IMR-90 (cell line): Measurements from ENCODE around the gene KCNK7. TPM values are rescaled to one million over a fixed set of nuclear protein-coding genes. Genes with fewer than 3 reads are reported as not detected.
A peak's percentile ranks its signal among the peaks of the same experiment; 100 is the strongest.

Experiments
- ATAC-seq: fragments of 200-7000 bp; cut with Tn5 transposase; 2 replicates; pipeline ENCODE4 v1.9.1; 2020; ENCODE audit warnings: low read depth, mild to moderate bottlenecking, moderate library complexity
- BruUV-seq: library from RNA; stranded (reverse); fragments of 400-500 nt; replicated peaks from 2 replicates; lab custom pipeline; 2021; lab: Mats Ljungman, UMichigan
- CTCF ChIA-PET: fragments of 300-600 bp; formaldehyde crosslinking; extraction: SDS; loops from one replicate; lab custom pipeline; 2021; ENCODE audit warnings: antibody characterized with exemption; lab: Yijun Ruan, JAX
- POLR2A ChIA-PET: fragments of 300-600 bp; sonication (Branson Sonifier 250); formaldehyde crosslinking; loops from one replicate; lab custom pipeline; 2022; ENCODE audit warnings: antibody characterized with exemption; ENCODE audit not compliant: unreplicated experiment; lab: Charles Lee
- DNase-seq: peaks from one replicate; pipeline ENCODE4 v3.0.0; 2013
- H2AFZ ChIP-seq: replicated peaks from 2 replicates; pipeline ENCODE3; 2013; ENCODE audit warnings: low read length, mild to moderate bottlenecking; ENCODE audit not compliant: poor library complexity
- H2AK5ac ChIP-seq: 2 replicates; pipeline ENCODE4 v1.6.1; 2013; ENCODE audit warnings: low read depth, low read length, inconsistent platforms
- H2AK9ac ChIP-seq: replicated peaks from 2 replicates; pipeline ENCODE3; 2013; ENCODE audit warnings: mild to moderate bottlenecking, low read depth, low read length, moderate library complexity; ENCODE audit not compliant: poor library complexity
- H2BK120ac ChIP-seq: 2 replicates; pipeline ENCODE4 v1.6.1; 2013; ENCODE audit warnings: low read depth, low read length, inconsistent platforms
- H2BK15ac ChIP-seq: 3 replicates; pipeline ENCODE4 v1.6.1; 2013; ENCODE audit warnings: low read depth, low read length, inconsistent platforms
- H2BK20ac ChIP-seq: 2 replicates; pipeline ENCODE4 v1.6.1; 2013; ENCODE audit warnings: low read depth, mild to moderate bottlenecking, inconsistent platforms, low read length, moderate library complexity
- H2BK5ac ChIP-seq: 2 replicates; pipeline ENCODE4 v1.6.1; 2013; ENCODE audit warnings: mild to moderate bottlenecking, low read depth, low read length, inconsistent platforms; ENCODE audit not compliant: poor library complexity, severe bottlenecking
- H3K14ac ChIP-seq: replicated peaks from 2 replicates; pipeline ENCODE4 v1.6.1; 2013; ENCODE audit warnings: low read depth, low read length, inconsistent platforms
- H3K18ac ChIP-seq: 2 replicates; pipeline ENCODE4 v1.6.1; 2013; ENCODE audit warnings: low read depth, low read length, control low read depth
- H3K23ac ChIP-seq: 2 replicates; pipeline ENCODE4 v1.6.1; 2013; ENCODE audit warnings: low read depth, low read length, inconsistent platforms
- H3K27ac ChIP-seq: 2 replicates; pipeline ENCODE4 v1.5.1; 2013; ENCODE audit warnings: mild to moderate bottlenecking, control low read depth, low read length; ENCODE audit not compliant: insufficient read depth
- H3K27me3 ChIP-seq: 2 replicates; pipeline ENCODE4 v1.6.1; 2013; ENCODE audit warnings: low read length; ENCODE audit not compliant: control insufficient read depth, insufficient read depth
- H3K36me3 ChIP-seq: 2 replicates; pipeline ENCODE4 v1.6.1; 2013; ENCODE audit warnings: low read length, mixed read lengths; ENCODE audit not compliant: control insufficient read depth, insufficient read depth
- H3K4ac ChIP-seq: 2 replicates; pipeline ENCODE4 v1.6.1; 2013; ENCODE audit warnings: low read depth, low read length, inconsistent platforms
- H3K4me1 ChIP-seq: 2 replicates; pipeline ENCODE4 v1.6.1; 2013; ENCODE audit warnings: low read length, mixed read lengths; ENCODE audit not compliant: control insufficient read depth, insufficient read depth
- H3K4me2 ChIP-seq: 2 replicates; pipeline ENCODE4 v1.6.1; 2013; ENCODE audit warnings: low read depth, mild to moderate bottlenecking, control low read depth, low read length, moderate library complexity
- H3K4me3 ChIP-seq: 2 replicates; pipeline ENCODE4 v1.5.1; 2013; ENCODE audit warnings: low read depth, mild to moderate bottlenecking, control low read depth, low read length, moderate library complexity; ENCODE audit not compliant: insufficient read depth
- H3K56ac ChIP-seq: 2 replicates; pipeline ENCODE4 v1.6.1; 2013; ENCODE audit warnings: low read length, inconsistent platforms; ENCODE audit not compliant: insufficient read depth; ENCODE audit errors: extremely low read depth
- H3K79me1 ChIP-seq, 2 experiments: 2 replicates each; pipeline ENCODE4 v1.6.1; 2013; ENCODE audit warnings: low read length in 2 of 2, inconsistent platforms in 1 of 2, low read depth in 1 of 2
- H3K9ac ChIP-seq: 2 replicates; pipeline ENCODE4 v1.6.1; 2013; ENCODE audit warnings: low read depth, low read length, control low read depth
- H3K9me1 ChIP-seq: 2 replicates; pipeline ENCODE4 v1.6.1; 2013; ENCODE audit warnings: low read length, inconsistent platforms; ENCODE audit not compliant: insufficient read depth
- H3K9me3 ChIP-seq: 2 replicates; pipeline ENCODE4 v1.6.1; 2013; ENCODE audit warnings: low read length; ENCODE audit not compliant: control insufficient read depth, insufficient read depth
- H4K20me1 ChIP-seq: 2 replicates; pipeline ENCODE4 v1.6.1; 2013; ENCODE audit warnings: low read length, inconsistent platforms; ENCODE audit not compliant: insufficient read depth
- H4K5ac ChIP-seq: 2 replicates; pipeline ENCODE4 v1.6.1; 2013; ENCODE audit warnings: mild to moderate bottlenecking, low read depth, low read length, control low read depth
- H4K8ac ChIP-seq, 2 experiments: 2 replicates each; pipeline ENCODE4 v1.6.1; 2013; ENCODE audit warnings: low read depth in 2 of 2, low read length in 2 of 2, control low read depth in 1 of 2, inconsistent platforms in 1 of 2
- H4K91ac ChIP-seq: 2 replicates; pipeline ENCODE4 v1.6.1; 2013; ENCODE audit warnings: low read depth, low read length, inconsistent platforms; ENCODE audit not compliant: insufficient read depth
- BHLHE40 ChIP-seq: fragments of 150-350 bp; IDR thresholded peaks from 2 replicates; pipeline ENCODE4 v1.6.1; 2016; ENCODE audit warnings: mild to moderate bottlenecking, low read depth, low read length
- CEBPB ChIP-seq: IDR thresholded peaks from 2 replicates; pipeline ENCODE4 v1.6.1; 2012; ENCODE audit warnings: low read depth, low read length, improper control_type of control experiment
- CHD1 ChIP-seq: IDR thresholded peaks from 2 replicates; pipeline ENCODE4 v1.6.1; 2012; ENCODE audit warnings: low read depth, low read length, improper control_type of control experiment
- FOS ChIP-seq: fragments of 150-350 bp; IDR thresholded peaks from 2 replicates; pipeline ENCODE4 v1.6.1; 2016; ENCODE audit warnings: low read depth, low read length
- MAFK ChIP-seq: IDR thresholded peaks from 2 replicates; pipeline ENCODE4 v1.6.1; 2012; ENCODE audit warnings: low read depth, low read length, improper control_type of control experiment
- MAZ ChIP-seq: IDR thresholded peaks from 2 replicates; pipeline ENCODE4 v1.6.1; 2012; ENCODE audit warnings: low read depth, mild to moderate bottlenecking, low read length, improper control_type of control experiment, moderate library complexity, borderline replicate concordance
- MXI1 ChIP-seq: IDR thresholded peaks from 2 replicates; pipeline ENCODE4 v1.6.1; 2012; ENCODE audit warnings: low read depth, mild to moderate bottlenecking, low read length, moderate library complexity, borderline replicate concordance
- NFE2L2 ChIP-seq: fragments of 150-350 bp; IDR thresholded peaks from 2 replicates; pipeline ENCODE4 v1.6.1; 2016; ENCODE audit warnings: low read depth, mild to moderate bottlenecking, low read length
- POLR2A ChIP-seq: IDR thresholded peaks from 2 replicates; pipeline ENCODE4 v1.6.1; 2012; ENCODE audit warnings: mild to moderate bottlenecking, low read depth, low read length
- RAD21 ChIP-seq: IDR thresholded peaks from 2 replicates; pipeline ENCODE4 v1.6.1; 2012; ENCODE audit warnings: low read length, improper control_type of control experiment
- RCOR1 ChIP-seq: IDR thresholded peaks from 2 replicates; pipeline ENCODE4 v1.6.1; 2012; ENCODE audit warnings: mild to moderate bottlenecking, low read length, improper control_type of control experiment; ENCODE audit not compliant: insufficient replicate concordance
- RFX5 ChIP-seq: IDR thresholded peaks from 2 replicates; pipeline ENCODE4 v1.8.0; 2012; ENCODE audit warnings: low read depth, mild to moderate bottlenecking, low read length, moderate library complexity
- SMC3 ChIP-seq: fragments of 150-350 bp; IDR thresholded peaks from 2 replicates; pipeline ENCODE4 v1.6.1; 2016; ENCODE audit warnings: low read depth, mild to moderate bottlenecking, antibody characterized with exemption, low read length, moderate library complexity
- WGBS, 2 experiments: methylation state at CpG; one replicate each; pipeline versions ENCODE4 v1.1.5 to v1.1.7; 2013; ENCODE audit warnings: missing lambda C conversion rate in 2 of 2; ENCODE audit not compliant: insufficient read length in 1 of 2; ENCODE audit errors: extremely low coverage in 2 of 2; 5-methylcytosine and 5-hydroxymethylcytosine counted together
- dilution Hi-C: fragments of 300-500 bp; cut with HindIII; formaldehyde crosslinking; loops from one replicate; pipeline ENCODE4 v1.14.3; 2018; ENCODE audit warnings: low sequenced_read_pairs; ENCODE audit not compliant: unreplicated experiment
- in situ Hi-C: fragments of 300-500 bp; cut with MboI; formaldehyde crosslinking; loops from 3 replicates; pipeline ENCODE4 v1.14.3; 2019; ENCODE audit warnings: low sequenced_read_pairs, inconsistent platforms, mixed read lengths
- intact Hi-C: fragments of 100-400 bp; cut with micrococcal nuclease; formaldehyde crosslinking; loops from 2 replicates; pipeline ENCODE4 v1.10.0; 2022
- polyA plus RNA-seq, 3 experiments: library from polyadenylated mRNA; depleted of rRNA; stranded (reverse); fragments of >200 nt; gene quantifications; 2 replicates each; pipeline ENCODE4 v1.2.3, GENCODE V29; 2012; ENCODE audit warnings: low replicate concordance in 1 of 3
- total RNA-seq: library from RNA; depleted of rRNA; stranded (reverse); fragments of >200 nt; gene quantifications from 2 replicates; pipeline ENCODE4 v1.2.3, GENCODE V29; 2012
- TF ChIP-seq, protein P1 (sequence below): conservative IDR thresholded peaks from 2 replicates; pipeline ENCODE4 v1.5.1; 2012; ENCODE audit warnings: mild to moderate bottlenecking, low read depth, low read length, improper control_type of control experiment
- TF ChIP-seq, protein P2 (sequence below): fragments of 150-350 bp; IDR thresholded peaks from 2 replicates; pipeline ENCODE4 v1.6.1; 2016; ENCODE audit warnings: low read depth, mild to moderate bottlenecking, low read length, moderate library complexity, borderline replicate concordance
- TF ChIP-seq, protein P3 (sequence below): fragments of 150-350 bp; IDR thresholded peaks from 2 replicates; pipeline ENCODE4 v1.6.1; 2017; ENCODE audit warnings: mild to moderate bottlenecking, antibody characterized with exemption, low read length, low read depth

The KCNK7 gene
- total and polyA plus RNA-seq, 2 of the 4 experiments (the other 2 are of a cell fraction): 0.09 TPM; not detected in 1

DNA sequence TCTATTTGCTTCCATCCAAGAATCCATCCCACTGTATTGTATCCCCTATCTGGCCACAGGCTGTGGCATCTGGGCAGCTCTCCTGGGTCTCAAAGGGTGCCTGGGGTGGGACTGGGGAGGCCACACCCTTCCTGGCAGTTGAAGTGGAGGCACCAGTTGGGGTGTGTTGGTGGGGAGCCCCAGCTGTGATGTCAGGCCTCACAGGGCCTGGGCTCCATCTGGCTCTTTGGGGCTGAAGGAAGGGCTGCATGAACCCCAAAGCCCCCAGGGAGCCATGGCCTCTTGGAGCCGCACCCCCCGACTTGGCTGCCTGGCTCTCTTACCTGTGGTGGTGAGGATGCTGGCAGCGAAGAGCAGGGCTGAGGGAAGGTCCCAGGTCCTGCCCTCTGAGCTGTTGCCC lies 469 bp downstream of the KCNK7 start:
- H3K79me1 ChIP-seq: 0 out of 4 replicates have a peak, but pooled peaks cover 0 to under 1% of the 10 kb centered on the region in 2 experiments
- no peak overlapping the region for H3K9ac ChIP-seq
- TF ChIP-seq MXI1 (no peak), CHD1 (no peak), MAFK (no peak), RCOR1 (no peak), CEBPB (no peak), BHLHE40 (no peak), FOS (no peak), NFE2L2 (no peak), SMC3 (no peak), POLR2A (no peak), RAD21 (no peak), MAZ (no peak), RFX5 (no peak)
- TF ChIP-seq, protein P1, sequence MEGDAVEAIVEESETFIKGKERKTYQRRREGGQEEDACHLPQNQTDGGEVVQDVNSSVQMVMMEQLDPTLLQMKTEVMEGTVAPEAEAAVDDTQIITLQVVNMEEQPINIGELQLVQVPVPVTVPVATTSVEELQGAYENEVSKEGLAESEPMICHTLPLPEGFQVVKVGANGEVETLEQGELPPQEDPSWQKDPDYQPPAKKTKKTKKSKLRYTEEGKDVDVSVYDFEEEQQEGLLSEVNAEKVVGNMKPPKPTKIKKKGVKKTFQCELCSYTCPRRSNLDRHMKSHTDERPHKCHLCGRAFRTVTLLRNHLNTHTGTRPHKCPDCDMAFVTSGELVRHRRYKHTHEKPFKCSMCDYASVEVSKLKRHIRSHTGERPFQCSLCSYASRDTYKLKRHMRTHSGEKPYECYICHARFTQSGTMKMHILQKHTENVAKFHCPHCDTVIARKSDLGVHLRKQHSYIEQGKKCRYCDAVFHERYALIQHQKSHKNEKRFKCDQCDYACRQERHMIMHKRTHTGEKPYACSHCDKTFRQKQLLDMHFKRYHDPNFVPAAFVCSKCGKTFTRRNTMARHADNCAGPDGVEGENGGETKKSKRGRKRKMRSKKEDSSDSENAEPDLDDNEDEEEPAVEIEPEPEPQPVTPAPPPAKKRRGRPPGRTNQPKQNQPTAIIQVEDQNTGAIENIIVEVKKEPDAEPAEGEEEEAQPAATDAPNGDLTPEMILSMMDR: no peak
- TF ChIP-seq, protein P2, sequence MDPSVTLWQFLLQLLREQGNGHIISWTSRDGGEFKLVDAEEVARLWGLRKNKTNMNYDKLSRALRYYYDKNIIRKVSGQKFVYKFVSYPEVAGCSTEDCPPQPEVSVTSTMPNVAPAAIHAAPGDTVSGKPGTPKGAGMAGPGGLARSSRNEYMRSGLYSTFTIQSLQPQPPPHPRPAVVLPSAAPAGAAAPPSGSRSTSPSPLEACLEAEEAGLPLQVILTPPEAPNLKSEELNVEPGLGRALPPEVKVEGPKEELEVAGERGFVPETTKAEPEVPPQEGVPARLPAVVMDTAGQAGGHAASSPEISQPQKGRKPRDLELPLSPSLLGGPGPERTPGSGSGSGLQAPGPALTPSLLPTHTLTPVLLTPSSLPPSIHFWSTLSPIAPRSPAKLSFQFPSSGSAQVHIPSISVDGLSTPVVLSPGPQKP: no peak
- TF ChIP-seq, protein P3, sequence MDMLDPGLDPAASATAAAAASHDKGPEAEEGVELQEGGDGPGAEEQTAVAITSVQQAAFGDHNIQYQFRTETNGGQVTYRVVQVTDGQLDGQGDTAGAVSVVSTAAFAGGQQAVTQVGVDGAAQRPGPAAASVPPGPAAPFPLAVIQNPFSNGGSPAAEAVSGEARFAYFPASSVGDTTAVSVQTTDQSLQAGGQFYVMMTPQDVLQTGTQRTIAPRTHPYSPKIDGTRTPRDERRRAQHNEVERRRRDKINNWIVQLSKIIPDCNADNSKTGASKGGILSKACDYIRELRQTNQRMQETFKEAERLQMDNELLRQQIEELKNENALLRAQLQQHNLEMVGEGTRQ: no peak
- H3K9me3 ChIP-seq: no peaks in the 10 kb centered on the region
- no peaks in the 10 kb centered on the region for H3K4me1 ChIP-seq
- in situ Hi-C loops (no loop called here), intact Hi-C loops (no loop called here), dilution Hi-C loops (no loop called here)
- no peak overlapping the region for H4K8ac ChIP-seq
- no peak overlapping the region for H3K4me3 ChIP-seq
- no peak overlapping the region for H2BK5ac ChIP-seq
- no peak overlapping the region for H3K14ac ChIP-seq
- no peak overlapping the region for H3K4ac ChIP-seq
- no TSS peak for BruUV-seq
- ATAC-seq (no peak), DNase-seq (no peak)
- no peaks in the 10 kb centered on the region for H3K9me1 ChIP-seq
- no peak overlapping the region for H2AK5ac ChIP-seq
- no CpG with 5 or more reads among the region's 3 CpGs for WGBS, 2 experiments
- POLR2A ChIA-PET: no interaction called here
- H3K56ac ChIP-seq: no peak overlapping the region
- H2BK20ac ChIP-seq: no peak overlapping the region
- CTCF ChIA-PET: no interaction called here
- peaks cover 31% of the 10 kb centered on the region for H3K36me3 ChIP-seq
- no peak overlapping the region for H4K91ac ChIP-seq
- H3K23ac ChIP-seq: no peak overlapping the region
- no peak overlapping the region for H3K4me2 ChIP-seq
- peak overlapping the region; percentile 72 for H2AK9ac ChIP-seq
- H2BK120ac ChIP-seq: no peak overlapping the region
- no peak overlapping the region for H2BK15ac ChIP-seq
- peaks cover 5% of the 10 kb centered on the region for H4K20me1 ChIP-seq
- no peaks in the 10 kb centered on the region for H3K27me3 ChIP-seq
- no peak overlapping the region for H4K5ac ChIP-seq
- peak overlapping the region; percentile 58 for H2AFZ ChIP-seq
- H3K18ac ChIP-seq: no peak overlapping the region
- no peak overlapping the region for H3K27ac ChIP-seq
